ENCODE measurements around the gene A1BG.
A peak's percentile ranks its signal among the peaks of the same experiment; 100 is the strongest.
"Not testable (repeated sequence)": the region's sequence is repeated elsewhere in the genome, so short reads cannot be mapped to it uniquely, and the experiment has no call there.

A1BG gene

GRCh38 chr19:58334691-58335249, 18.5 kb downstream of the A1BG start:
- no peak for FAIRE-seq

DNA sequence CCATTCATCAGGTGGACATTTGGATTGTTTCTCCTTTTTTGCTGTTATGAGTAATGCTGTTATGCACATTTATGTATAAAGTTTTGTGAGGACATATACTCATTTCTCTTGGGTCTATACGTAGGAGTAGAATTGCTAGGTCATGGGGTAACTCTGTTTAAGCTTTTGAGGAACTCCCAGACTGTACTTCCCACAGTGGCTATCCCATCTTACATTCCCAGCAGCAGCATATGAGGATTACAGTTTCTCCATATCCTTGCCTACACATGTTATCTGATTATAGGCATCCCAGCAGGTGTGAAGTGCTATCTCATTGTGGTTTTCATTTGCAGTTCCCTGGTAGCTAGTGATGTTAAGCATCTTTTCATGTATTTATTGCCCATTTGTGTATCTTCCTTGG, 20.6 kb downstream of the A1BG start:
- no peak for FAIRE-seq

DNA sequence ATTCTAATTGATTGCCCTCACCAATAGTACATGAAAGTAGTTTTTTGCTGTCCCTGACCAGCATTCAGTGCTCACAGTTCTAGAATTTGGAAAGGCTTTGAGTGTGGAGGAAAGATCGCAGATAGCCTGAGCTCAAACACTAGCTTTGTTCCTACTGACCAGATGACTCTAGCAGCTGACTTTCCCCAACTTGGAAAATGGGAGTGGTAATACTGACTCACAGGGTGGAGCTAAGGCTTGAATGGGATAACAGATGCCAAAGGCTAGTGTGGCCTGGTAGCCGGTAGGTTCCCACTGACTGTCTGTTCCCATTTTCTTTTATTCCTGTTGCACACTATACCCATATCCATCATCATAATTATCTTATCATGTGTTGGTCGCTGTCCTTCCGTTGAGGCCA, 22.8 kb downstream of the A1BG start:
- no peak for FAIRE-seq

GRCh38 chr19:58328999-58329398, 24.3 kb downstream of the A1BG start:
- no peak for FAIRE-seq

DNA sequence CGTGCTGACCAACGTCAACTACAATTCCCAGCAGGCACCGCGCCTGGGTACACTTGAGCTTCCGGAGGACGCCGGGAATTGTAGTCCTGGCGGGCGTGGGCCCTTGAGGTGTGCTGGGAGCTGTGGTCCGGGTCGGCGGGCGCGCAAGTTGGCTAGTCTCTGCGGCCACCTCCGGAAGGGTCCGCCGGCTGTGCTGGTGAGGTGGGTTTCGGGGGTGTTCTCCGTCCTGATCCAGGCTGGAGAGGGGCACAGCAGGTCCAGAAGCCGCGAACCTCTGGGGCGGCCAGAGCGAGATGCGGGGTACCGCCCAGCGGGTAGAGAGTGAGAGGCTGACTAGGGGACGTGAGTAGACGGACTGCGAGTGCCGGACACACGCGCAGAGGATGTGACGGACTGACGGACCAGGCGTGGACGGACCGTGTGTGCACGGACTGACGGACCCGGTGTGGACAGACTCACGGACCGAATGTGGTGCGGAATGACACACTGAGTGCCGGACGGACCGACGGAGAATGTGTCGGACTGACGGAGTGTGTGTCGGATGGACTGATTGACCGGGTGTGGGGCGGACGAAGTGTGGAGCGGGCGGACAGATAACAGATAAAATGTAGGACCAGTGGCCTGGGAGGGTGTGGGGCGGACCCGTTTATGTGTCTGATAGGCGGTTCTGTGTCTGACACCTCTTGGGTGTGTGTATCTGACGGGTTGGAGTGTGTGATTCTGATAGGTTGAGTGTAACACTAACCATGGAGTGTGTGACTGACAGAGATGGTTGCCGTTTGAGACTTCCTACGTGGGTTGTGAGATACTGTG, 26.2 kb downstream of the A1BG start, which contains the start of gene ZSCAN22:
TSS of gene ZSCAN22 (plus strand) at position 81 of the 813 bp plus-strand sequence. CDS start 7,809 bp downstream, outside the sequence.
- peak; percentile 11 for FAIRE-seq

DNA sequence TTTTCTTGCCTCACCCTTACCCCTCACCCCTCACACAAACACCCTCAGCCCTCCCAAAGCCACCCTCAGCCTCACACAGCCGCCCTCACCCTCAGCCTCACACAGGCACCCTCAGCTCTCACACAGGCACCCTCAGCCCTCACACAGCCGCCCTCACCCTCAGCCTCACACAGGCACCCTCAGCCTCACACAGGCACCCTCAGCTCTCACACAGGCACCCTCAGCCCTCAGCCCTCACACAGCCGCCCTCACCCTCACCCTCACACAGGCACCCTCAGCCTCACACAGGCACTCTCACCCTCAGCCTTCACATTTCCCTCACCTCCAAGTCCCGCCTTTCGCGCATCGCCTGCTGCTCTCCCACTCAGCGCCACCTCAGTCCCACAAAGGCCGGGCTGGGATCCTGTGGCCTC, 26.8 kb downstream of the A1BG start:
- FAIRE-seq: no peak

DNA sequence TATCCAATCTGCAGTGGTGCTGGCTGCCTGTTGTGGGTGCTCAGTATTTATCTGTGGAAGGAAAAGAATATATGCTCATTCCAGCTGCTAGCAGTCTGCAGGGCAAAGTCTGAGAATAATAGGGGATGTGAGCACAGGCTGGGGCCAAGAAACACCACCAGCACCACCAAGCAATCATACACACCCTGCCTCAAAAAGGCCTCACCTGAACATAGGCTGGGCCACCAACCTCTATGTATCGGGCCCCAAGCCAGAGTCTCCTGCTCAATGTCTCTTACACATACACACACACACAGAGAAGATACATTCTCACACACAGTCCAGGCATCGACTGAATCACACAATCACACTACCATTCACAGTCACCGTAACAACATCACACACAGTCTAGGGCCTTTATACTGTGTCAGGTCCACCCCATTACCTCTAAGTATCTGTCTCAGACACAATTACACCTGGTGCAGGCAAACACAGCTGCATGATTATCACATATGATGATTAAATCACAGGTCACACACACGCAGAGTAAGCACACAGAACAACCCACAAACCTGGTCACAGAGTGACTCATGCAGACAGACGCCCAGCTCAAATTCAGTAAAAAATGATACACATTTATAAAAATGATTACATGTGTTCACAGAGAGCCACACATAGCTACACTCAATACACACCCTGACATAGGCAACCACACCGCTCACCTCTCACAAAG, 27.8 kb downstream of the A1BG start:
- FAIRE-seq: no peak

DNA sequence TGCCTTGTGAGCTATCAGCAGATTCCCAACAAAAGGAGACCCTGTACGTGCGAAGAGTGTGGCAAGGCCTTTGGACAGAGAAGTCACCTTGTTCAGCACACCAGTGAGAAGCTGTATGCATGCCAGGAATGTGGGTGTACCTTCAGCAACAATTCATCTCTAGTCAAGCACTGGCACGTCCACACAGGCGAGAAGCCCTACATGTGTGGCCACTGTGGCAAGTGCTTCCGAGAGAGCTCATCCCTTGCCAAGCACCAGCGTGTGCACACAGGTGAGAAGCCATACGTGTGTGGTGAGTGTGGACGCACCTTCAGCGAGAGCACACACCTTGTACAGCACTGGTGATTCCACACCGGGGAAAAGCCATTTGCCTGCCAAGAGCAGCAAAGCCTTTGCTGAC, 34.1 kb downstream of the A1BG start:
- FAIRE-seq: no peak

- FAIRE-seq: no peak
Observed at GRCh38 chr19:58318297-58318696, 35.0 kb downstream of the A1BG start.

- no peak for FAIRE-seq
Observed at GRCh38 chr19:58317476-58318072, 35.7 kb downstream of the A1BG start.

DNA sequence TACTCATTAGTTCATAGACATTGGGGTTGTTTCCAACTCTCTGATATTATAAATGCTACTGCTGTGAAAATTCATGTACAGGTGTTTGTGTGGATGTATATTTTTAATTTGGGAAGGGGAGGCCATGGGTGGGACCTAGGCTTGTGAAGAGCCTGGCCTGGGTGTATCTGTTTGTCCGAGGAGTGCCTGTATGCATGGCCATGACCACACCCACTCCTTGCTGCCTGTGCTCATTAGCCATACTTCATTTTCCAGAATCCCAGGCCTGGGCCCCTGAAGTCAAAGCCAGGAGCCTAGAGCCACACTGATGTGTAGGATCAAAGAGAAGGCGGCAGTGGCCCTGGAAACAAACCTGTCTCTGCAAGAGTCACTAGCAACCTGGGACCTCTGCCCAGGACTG, 37.7 kb downstream of the A1BG start:
- no peak for FAIRE-seq

- FAIRE-seq: no peak
Observed at GRCh38 chr19:58311345-58311865, 41.9 kb downstream of the A1BG start.

- not testable (repeated sequence) for FAIRE-seq
Observed at GRCh38 chr19:58310685-58311084, 42.6 kb downstream of the A1BG start.

- FAIRE-seq: no peak
Observed at GRCh38 chr19:58307736-58308135, 45.6 kb downstream of the A1BG start.

GRCh38 chr19:58305932-58306323, 47.4 kb downstream of the A1BG start:
- FAIRE-seq: no peak

DNA sequence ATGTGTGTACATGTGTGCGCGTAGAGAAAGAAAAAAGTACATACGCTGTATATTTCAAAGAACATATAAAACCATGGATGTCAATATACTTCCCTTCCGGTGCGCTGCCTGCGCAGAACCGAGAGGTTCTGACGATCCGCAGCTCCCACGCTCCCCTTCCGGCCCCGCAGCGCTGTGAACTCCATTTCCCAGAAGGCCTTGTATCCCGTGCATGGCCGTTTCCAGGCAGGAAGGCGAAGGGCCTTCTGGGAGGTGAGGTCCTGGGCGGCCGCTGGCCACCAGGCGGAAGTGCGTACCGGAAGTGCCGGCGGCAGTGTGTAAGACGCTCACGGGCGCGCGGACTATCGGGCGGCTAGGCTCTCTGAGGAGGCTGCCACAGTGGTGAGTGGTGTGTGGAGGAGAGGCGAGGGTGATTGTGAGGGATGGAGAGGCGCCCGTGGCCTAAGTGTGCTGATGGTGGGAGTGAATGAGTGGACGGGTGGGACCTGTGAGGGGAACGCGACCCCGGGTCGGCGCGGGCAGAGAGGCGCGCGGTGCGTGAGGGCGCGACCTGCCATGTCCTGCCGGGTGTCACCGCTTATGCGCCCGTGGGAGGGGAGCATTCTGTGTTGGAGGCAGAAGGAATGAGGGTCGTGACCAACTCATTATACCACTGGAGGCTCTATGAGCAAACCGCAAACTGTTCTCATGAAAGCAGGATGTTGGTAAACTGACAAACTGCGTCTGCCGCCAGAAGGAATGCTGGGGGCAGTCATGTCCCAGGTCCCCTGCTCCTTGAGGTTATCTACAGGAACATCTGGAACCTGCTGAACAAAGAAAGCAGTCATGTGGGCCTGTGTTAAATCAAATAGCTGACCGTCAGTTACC, 48.0 kb downstream of the A1BG start, which contains the start of gene ERVK3-1:
TSS of gene ERVK3-1 (plus strand) at position 313 of the 867 bp plus-strand sequence. CDS start 6,792 bp downstream, outside the sequence.
- peak; percentile 96 for FAIRE-seq

- FAIRE-seq: no peak
Observed at GRCh38 chr19:58304748-58305064, 48.6 kb downstream of the A1BG start.

DNA sequence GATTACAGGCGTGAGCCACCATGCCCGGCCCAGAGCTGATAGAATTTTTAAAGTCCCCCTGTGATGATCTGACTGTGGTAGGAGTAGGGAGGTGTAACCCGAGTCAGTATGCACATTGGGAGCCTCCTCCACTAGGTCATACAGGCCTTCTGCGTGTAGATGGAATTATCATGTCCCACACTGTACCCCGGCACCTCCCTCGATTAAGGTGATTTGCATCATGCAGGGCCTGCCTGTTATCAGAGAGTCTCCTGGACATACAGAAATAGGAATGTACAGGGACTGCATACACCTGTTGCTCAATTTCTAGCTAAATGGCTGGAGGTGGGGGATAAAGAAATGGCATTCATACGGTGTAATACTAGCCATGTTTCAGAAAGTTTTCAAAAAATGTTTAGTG, 49.0 kb downstream of the A1BG start:
- no peak for FAIRE-seq

- FAIRE-seq: no peak
Observed at GRCh38 chr19:58300620-58301019, 52.7 kb downstream of the A1BG start.

DNA sequence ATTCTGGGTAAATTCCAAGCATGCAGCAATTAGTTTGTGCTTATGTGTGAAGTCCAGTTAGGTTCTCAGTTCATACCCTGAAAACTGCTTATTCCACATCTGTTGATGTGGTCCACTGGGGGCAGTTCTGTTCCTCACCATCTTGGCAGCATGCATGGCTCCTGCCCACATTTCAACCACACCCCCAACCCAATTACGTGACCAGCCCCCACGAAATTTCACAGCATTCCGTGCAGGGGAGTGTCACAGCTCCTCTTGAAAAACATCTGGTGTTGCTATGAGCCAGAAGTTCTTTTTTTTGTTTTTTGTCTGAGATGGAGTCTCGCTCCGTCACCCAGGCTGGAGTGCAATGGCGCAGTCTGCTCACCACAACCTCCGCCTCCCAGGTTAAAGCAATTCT, 57.2 kb downstream of the A1BG start:
- no peak for FAIRE-seq

All from G401.6 (cell line).